Stimulated activated naive CD8-positive, alpha-beta T cell treated with anti-CD3 and anti-CD28 coated beads, Interleukin-15, Interleukin-2, amounts not matched to agents 100 U/mL and 50 U/mL, for 24 hours (primary cell): Measurements from ENCODE around the gene GABRA4.

ENCODE experiments used
- ATAC-seq: fragments of 150-1000 bp; cut with Tn5 transposase; one replicate; pipeline ENCODE4 v1.10.0; 2021
- DNase-seq: peaks from one replicate; pipeline ENCODE4 v3.0.0; 2021

GABRA4 gene

GRCh38 chr4:46927201-46927600 lies 66.2 kb downstream of the GABRA4 start:
- no peak for ATAC-seq
- no peak for DNase-seq

- no peak for ATAC-seq
- no peak for DNase-seq
Measured at GRCh38 chr4:46924789-46925529, 68.4 kb downstream of the GABRA4 start.

- DNase-seq: no peak
- no peak for ATAC-seq
Measured at GRCh38 chr4:46922205-46922604, 71.2 kb downstream of the GABRA4 start.

GRCh38 chr4:46909078-46909477 lies 84.3 kb downstream of the GABRA4 start, which contains the start of gene COX7B2:
Gene COX7B2, minus strand, starts transcription at chr4:46909245. Its CDS starts 174,053 bp downstream, at chr4:46735192.
- DNase-seq (no peak), ATAC-seq (no peak)

GRCh38 chr4:46908148-46908547 lies 85.2 kb downstream of the GABRA4 start:
- DNase-seq: no peak
- no peak for ATAC-seq

GRCh38 chr4:46900082-46900481 lies 93.3 kb downstream of the GABRA4 start:
- DNase-seq (no peak), ATAC-seq (no peak)

- DNase-seq: no peak
- ATAC-seq: no peak
Measured at GRCh38 chr4:46894826-46895225, 98.6 kb downstream of the GABRA4 start.

- no peak for DNase-seq
Measured at GRCh38 chr4:46890056-46890455, 103.3 kb downstream of the GABRA4 start.

GRCh38 chr4:46889410-46889809 lies 104.0 kb downstream of the GABRA4 start:
- ATAC-seq (no peak), DNase-seq (no peak)

More at GRCh38 chr4:46890056-46890455, 103.3 kb downstream of the GABRA4 start:
- no peak for ATAC-seq

- DNase-seq (no peak), ATAC-seq (no peak)
Measured at GRCh38 chr4:46886711-46887110, 106.7 kb downstream of the GABRA4 start.

- ATAC-seq: no peak
- no peak for DNase-seq
Measured at GRCh38 chr4:46878641-46879040, 114.7 kb downstream of the GABRA4 start.

- ATAC-seq (no peak), DNase-seq (no peak)
Measured at GRCh38 chr4:46874811-46875210, 118.6 kb downstream of the GABRA4 start.

GRCh38 chr4:46870411-46870810 lies 123.0 kb downstream of the GABRA4 start:
- no peak for DNase-seq
- no peak for ATAC-seq
